ENCODE measurements around the gene HHATL. TPM values are rescaled to one million over a fixed set of nuclear protein-coding genes. Genes with fewer than 3 reads are reported as not detected.

HHATL gene
- total and polyA plus RNA-seq, 2 of the 8 experiments (the other 6 are each of a cell fraction or from before 2014, with no cell fraction given) = 0.18 TPM; not detected in 1

DNA sequence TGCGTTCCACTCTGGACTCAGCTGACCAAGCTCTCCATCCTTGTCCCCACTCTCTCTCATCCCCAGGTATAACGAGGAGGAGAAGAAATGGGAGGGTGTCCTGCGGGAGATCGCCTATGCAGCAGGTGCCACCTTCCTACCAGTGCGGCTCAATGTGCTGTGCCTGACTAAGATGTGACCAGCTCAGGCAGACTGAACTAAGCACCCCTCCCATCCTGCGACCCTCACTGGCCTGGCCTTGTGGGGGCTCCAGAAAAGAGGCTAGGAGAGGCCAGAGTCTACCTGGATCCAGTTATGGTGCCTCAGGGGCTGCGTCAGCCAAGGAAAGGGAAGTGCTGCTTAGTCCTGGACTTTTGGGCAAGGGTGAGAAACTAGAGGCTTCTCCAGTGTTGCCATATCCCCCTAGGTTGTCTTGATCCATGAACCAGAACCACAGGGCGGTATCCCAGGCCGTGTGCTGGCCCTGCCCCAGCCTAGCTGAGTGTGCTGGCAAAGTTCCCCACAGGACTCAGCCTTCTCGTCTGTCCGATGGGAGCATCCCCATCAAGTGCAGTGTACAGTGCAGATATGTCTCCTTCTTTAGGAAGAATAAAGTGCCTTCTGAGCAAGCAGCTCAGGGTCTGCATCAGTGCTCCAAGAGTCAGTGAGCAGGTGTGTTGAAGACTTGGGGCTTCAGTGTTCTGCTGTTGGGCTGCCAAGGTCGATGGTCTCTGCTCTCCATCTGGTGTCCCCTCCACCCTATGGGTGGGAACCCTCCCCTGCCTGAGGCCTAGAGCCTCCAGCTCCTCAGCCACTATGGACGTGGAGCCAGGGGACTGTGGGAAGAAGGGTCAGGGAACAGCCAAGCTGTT, 10.6 kb downstream of the HHATL start:
- H4K20me1 ChIP-seq (replicated peaks in 1 of 2; ENCODE audit: control insufficient read depth in 1 of 2, insufficient read depth in 2 of 2, low read length in 2 of 2) = no peaks in the 10 kb centered on the region
- peaks cover 0 to 10% (median 4%) of the 10 kb centered on the region in 4 experiments; a peak in 4 of 7 replicates for H3K4me1 ChIP-seq (replicated peaks in 1 of 4; ENCODE audit: control insufficient read depth in 3 of 4, insufficient read depth in 4 of 4, low read length in 3 of 4)
- H4K5ac ChIP-seq (ENCODE audit: insufficient read length, low read depth, low read length) = no peak overlapping the region
- no peak for DNase-seq (ENCODE audit: low read depth in 1 of 2, low spot score in 2 of 2)
- H3K4me3 ChIP-seq (ENCODE audit: extremely low read depth in 1 of 4, insufficient read depth in 2 of 4, low read depth in 3 of 4, low read length in 4 of 4) = no peak overlapping the region
- no peak overlapping the region for H2BK20ac ChIP-seq (ENCODE audit: low read length)
- no peak overlapping the region for H3K23ac ChIP-seq (ENCODE audit: insufficient read length)
- no peak overlapping the region for H3K14ac ChIP-seq (ENCODE audit: insufficient read length)
- no peak overlapping the region for H3K18ac ChIP-seq (ENCODE audit: extremely low read depth, low read length)
- H3K4ac ChIP-seq (replicated peaks; ENCODE audit: insufficient read length, low read depth, low read length) = no peak overlapping the region
- H2BK12ac ChIP-seq (ENCODE audit: low read depth, low read length) = no peak overlapping the region
- H4K8ac ChIP-seq (ENCODE audit: extremely low read depth, insufficient read depth, low read length) = no peak overlapping the region; the same call in 1 of the 2 replicates
- H3K27me3 ChIP-seq (replicated peaks in 1 of 4; ENCODE audit: control insufficient read depth in 3 of 4, extremely low read depth in 1 of 4, insufficient read depth in 3 of 4, low read length in 3 of 4) = 0 out of 7 replicates have a peak, but pooled peaks cover 0 to 2% (median 0%) of the 10 kb centered on the region in 4 experiments
- CTCF ChIA-PET (ENCODE audit: partially characterized antibody) = interaction anchor here (1.1 to 3.3 kb wide), 3 partner anchors 44 to 59 kb away, joined by 3 to 14 read pairs (median 6); no protein-coding TSS in a partner anchor
- H2BK120ac ChIP-seq (replicated peaks; ENCODE audit: low read depth, low read length) = no peak overlapping the region
- no peaks in the 10 kb centered on the region for H3K79me1 ChIP-seq (ENCODE audit: low read depth, low read length)
- no peaks in the 10 kb centered on the region for H3K79me2 ChIP-seq (ENCODE audit: control insufficient read depth in 1 of 2, insufficient read depth in 2 of 2, low read length in 2 of 2)
- no peak overlapping the region for H3K27ac ChIP-seq (ENCODE audit: low read depth, low read length)
- H2AFZ ChIP-seq (ENCODE audit: low read length) = no peak overlapping the region
- H3K4me2 ChIP-seq (ENCODE audit: insufficient read depth in 1 of 2, low read depth in 2 of 2, low read length in 2 of 2) = no peak overlapping the region
- 88% methylated on average over 13 of the region's 13 CpGs; no CpG with 5 or more reads in 1 of the 2 experiments for WGBS, 2 experiments (ENCODE audit: extremely low coverage in 1 of 2, insufficient coverage in 1 of 2, insufficient read length in 1 of 2, insufficient replicate concordance in 2 of 2, low coverage in 1 of 2, low lambda C conversion rate in 2 of 2, missing lambda C conversion rate in 1 of 2)
- H3K9ac ChIP-seq (replicated peaks in 1 of 4; ENCODE audit: extremely low read depth in 1 of 4, low read depth in 3 of 4, low read length in 3 of 4) = no peak overlapping the region
- no peak overlapping the region for H2BK5ac ChIP-seq (ENCODE audit: low read depth, low read length)
- POLR2A ChIA-PET (ENCODE audit: partially characterized antibody) = no interaction called here
- no peak overlapping the region for H2BK15ac ChIP-seq (ENCODE audit: low read length)
- no peak overlapping the region for H2AK5ac ChIP-seq (ENCODE audit: low read depth, low read length)
- no peak for FAIRE-seq
- H3K56ac ChIP-seq (replicated peaks; ENCODE audit: insufficient read length, low read depth, low read length) = no peak overlapping the region
- H3K36me3 ChIP-seq (ENCODE audit: control insufficient read depth in 2 of 4, insufficient read depth in 4 of 4, low read length in 3 of 4) = no peaks in the 10 kb centered on the region
- no peaks in the 10 kb centered on the region for H3K9me3 ChIP-seq (ENCODE audit: insufficient read depth in 2 of 2, low read depth in 1 of 2, low read length in 1 of 2)
- H3K23me2 ChIP-seq (ENCODE audit: low read depth, low read length) = no peaks in the 10 kb centered on the region
- no peak overlapping the region for H4K91ac ChIP-seq (replicated peaks; ENCODE audit: insufficient read length, low read length)
- TF ChIP-seq POLR2A (IDR thresholded peaks at IDR 0.05; ENCODE audit: control extremely low read depth in 1 of 2, low read depth in 2 of 2, low read length in 2 of 2) = no peak
- TF ChIP-seq, protein P1, sequence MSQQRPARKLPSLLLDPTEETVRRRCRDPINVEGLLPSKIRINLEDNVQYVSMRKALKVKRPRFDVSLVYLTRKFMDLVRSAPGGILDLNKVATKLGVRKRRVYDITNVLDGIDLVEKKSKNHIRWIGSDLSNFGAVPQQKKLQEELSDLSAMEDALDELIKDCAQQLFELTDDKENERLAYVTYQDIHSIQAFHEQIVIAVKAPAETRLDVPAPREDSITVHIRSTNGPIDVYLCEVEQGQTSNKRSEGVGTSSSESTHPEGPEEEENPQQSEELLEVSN (IDR thresholded peaks at IDR 0.05) = no peak
- TF ChIP-seq HDAC2 (IDR thresholded peaks at IDR 0.05; ENCODE audit: borderline replicate concordance in 1 of 2, low read depth in 2 of 2, low read length in 2 of 2) = no peak
- no peak for TF ChIP-seq POLR2AphosphoS5 (IDR thresholded peaks at IDR 0.05; ENCODE audit: low read depth, low read length)
- TF ChIP-seq, protein P2, sequence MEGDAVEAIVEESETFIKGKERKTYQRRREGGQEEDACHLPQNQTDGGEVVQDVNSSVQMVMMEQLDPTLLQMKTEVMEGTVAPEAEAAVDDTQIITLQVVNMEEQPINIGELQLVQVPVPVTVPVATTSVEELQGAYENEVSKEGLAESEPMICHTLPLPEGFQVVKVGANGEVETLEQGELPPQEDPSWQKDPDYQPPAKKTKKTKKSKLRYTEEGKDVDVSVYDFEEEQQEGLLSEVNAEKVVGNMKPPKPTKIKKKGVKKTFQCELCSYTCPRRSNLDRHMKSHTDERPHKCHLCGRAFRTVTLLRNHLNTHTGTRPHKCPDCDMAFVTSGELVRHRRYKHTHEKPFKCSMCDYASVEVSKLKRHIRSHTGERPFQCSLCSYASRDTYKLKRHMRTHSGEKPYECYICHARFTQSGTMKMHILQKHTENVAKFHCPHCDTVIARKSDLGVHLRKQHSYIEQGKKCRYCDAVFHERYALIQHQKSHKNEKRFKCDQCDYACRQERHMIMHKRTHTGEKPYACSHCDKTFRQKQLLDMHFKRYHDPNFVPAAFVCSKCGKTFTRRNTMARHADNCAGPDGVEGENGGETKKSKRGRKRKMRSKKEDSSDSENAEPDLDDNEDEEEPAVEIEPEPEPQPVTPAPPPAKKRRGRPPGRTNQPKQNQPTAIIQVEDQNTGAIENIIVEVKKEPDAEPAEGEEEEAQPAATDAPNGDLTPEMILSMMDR (IDR thresholded peaks at IDR 0.05; ENCODE audit: control extremely low read depth in 1 of 3, insufficient read depth in 1 of 3, low read depth in 1 of 3, low read length in 3 of 3) = no peak
- TF ChIP-seq JUND (IDR thresholded peaks at IDR 0.05; ENCODE audit: low read length) = no peak
- no peak for TF ChIP-seq ZNF274 (IDR thresholded peaks at IDR 0.05; ENCODE audit: borderline replicate concordance, extremely low read depth, low read length)
- TF ChIP-seq CREB1 (IDR thresholded peaks at IDR 0.05) = no peak
- no peak for TF ChIP-seq BCL11A (IDR thresholded peaks at IDR 0.05; ENCODE audit: low read depth in 2 of 2, low read length in 2 of 2)
